Astrocyte (in vitro differentiated cells and primary cell): ENCODE data around the gene ANKRD63.

Experiments
- EZH2 ChIP-seq: IDR thresholded peaks from 2 replicates; pipeline ENCODE4 v1.6.1; 2012; ENCODE audit warnings: mild to moderate bottlenecking, low read length, inconsistent platforms; ENCODE audit not compliant: insufficient read depth
- TF ChIP-seq, protein P1 (sequence below): IDR thresholded peaks from 2 replicates; pipeline ENCODE4 v1.5.1; 2011; ENCODE audit warnings: low read depth, mild to moderate bottlenecking, inconsistent platforms, low read length, moderate library complexity; ENCODE audit not compliant: insufficient read depth

DNA sequence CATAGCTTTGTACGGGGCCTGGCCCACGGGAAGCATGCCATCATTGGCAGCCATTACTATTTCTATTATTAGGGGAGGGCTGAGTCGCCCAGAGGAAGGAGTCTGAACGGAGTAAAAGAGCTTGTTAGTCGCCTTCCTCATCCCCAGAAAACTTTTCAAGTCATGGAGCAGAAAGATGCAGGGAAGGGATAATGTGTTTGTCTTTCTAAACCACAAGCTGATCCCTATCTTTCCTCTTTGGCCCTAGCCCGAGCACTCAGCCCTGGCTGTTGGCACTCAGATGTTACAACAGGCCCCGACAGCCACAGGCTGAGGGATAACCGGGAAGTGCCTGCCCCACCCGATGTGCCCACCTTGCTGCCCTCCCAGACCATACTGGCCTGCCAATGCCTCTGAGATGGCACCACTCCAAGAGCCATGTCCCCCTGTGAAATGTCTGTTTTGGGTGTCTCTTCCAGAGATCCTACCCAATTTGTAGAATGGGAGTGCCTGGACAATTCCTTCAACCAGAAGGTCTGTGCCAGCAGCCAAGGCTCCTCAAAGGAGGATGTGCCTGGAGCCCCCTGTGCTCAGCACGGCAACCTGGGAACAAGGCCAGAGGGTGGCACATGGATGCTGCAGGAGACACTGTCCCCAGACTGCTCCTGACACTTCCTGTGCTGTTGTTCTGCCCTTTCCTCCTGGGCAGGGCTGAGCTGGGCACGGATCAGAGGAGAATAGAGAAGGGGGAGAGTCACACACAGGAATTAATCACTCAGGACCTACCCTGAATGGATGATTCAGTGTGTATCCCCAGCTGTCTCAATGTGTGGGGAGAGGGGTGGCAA, 33.2 kb downstream of the ANKRD63 start:
- TF ChIP-seq, protein P1, sequence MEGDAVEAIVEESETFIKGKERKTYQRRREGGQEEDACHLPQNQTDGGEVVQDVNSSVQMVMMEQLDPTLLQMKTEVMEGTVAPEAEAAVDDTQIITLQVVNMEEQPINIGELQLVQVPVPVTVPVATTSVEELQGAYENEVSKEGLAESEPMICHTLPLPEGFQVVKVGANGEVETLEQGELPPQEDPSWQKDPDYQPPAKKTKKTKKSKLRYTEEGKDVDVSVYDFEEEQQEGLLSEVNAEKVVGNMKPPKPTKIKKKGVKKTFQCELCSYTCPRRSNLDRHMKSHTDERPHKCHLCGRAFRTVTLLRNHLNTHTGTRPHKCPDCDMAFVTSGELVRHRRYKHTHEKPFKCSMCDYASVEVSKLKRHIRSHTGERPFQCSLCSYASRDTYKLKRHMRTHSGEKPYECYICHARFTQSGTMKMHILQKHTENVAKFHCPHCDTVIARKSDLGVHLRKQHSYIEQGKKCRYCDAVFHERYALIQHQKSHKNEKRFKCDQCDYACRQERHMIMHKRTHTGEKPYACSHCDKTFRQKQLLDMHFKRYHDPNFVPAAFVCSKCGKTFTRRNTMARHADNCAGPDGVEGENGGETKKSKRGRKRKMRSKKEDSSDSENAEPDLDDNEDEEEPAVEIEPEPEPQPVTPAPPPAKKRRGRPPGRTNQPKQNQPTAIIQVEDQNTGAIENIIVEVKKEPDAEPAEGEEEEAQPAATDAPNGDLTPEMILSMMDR, result no peak
- no peak for TF ChIP-seq EZH2
